Endothelial cell of umbilical vein (primary cell): Measurements from ENCODE around the gene ZBTB25. TPM values are rescaled to one million over a fixed set of nuclear protein-coding genes. Genes with fewer than 3 reads are reported as not detected.

ENCODE experiments used
- BruUV-seq: library from RNA; stranded (reverse); fragments of 400-500 nt; replicated peaks from 2 replicates; lab custom pipeline; 2021; lab: Mats Ljungman, UMichigan
- CTCF ChIA-PET: fragments of 300-600, 350-600 bp; sonication (Branson Sonifier 250); formaldehyde crosslinking; loops from one replicate; lab custom pipeline; 2021; ENCODE audit warnings: antibody characterized with exemption, inconsistent platforms; lab: Charles Lee
- POLR2A ChIA-PET: fragments of 300-600, 350-600 bp; sonication (Branson Sonifier 250); formaldehyde crosslinking; loops from one replicate; lab custom pipeline; 2021; ENCODE audit warnings: antibody characterized with exemption, inconsistent platforms; lab: Charles Lee
- DNase-seq: peaks from one replicate; pipeline ENCODE4 v3.0.0-alpha.2; 2011; ENCODE audit warnings: low read depth, low spot score
- FAIRE-seq: peaks from 2 replicates; lab custom pipeline; 2011; peaks lifted over from hg19 to GRCh38; lab: Jason Lieb, UNC
- H2AFZ ChIP-seq: 2 replicates; pipeline ENCODE4 v1.6.0; 2012; ENCODE audit warnings: low read depth, low read length, control low read depth, inconsistent platforms
- H3K27ac ChIP-seq: 2 replicates; pipeline ENCODE4 v1.5.1; 2011; ENCODE audit warnings: low read depth, mild to moderate bottlenecking, control low read depth, low read length, moderate library complexity; ENCODE audit not compliant: insufficient read depth
- H3K27me3 ChIP-seq, 2 experiments: 2 replicates each; pipeline versions ENCODE4 v1.6.0 to v1.6.1; 2011; ENCODE audit warnings: low read length in 2 of 2, mixed read lengths in 1 of 2; ENCODE audit not compliant: control insufficient read depth in 2 of 2, insufficient read depth in 2 of 2
- H3K36me3 ChIP-seq, 2 experiments: 2 replicates in 1 of 2; 3 replicates in 1 of 2; pipeline ENCODE4 v1.5.1; 2011; ENCODE audit warnings: low read length in 2 of 2, mild to moderate bottlenecking in 1 of 2, moderate library complexity in 1 of 2; ENCODE audit not compliant: control insufficient read depth in 2 of 2, insufficient read depth in 2 of 2; ENCODE audit errors: extremely low read depth in 1 of 2
- H3K4me1 ChIP-seq: 3 replicates; pipeline ENCODE4 v1.5.1; 2011; ENCODE audit warnings: mild to moderate bottlenecking, low read length; ENCODE audit not compliant: control insufficient read depth, insufficient read depth; ENCODE audit errors: extremely low read depth
- H3K4me2 ChIP-seq: 2 replicates; pipeline ENCODE4 v1.6.1; 2011; ENCODE audit warnings: low read length, control low read depth, mixed read lengths; ENCODE audit not compliant: insufficient read depth
- H3K4me3 ChIP-seq, 3 experiments: fragments of 200-600 bp in 1 of 3; sonication (generic), shearing (Covaris generic) in 1 of 3; replicated peaks in 1 of 3; 2 replicates each; pipeline ENCODE4 v1.5.1; 2011 to 2016; ENCODE audit warnings: control low read depth in 3 of 3, low read length in 3 of 3, mild to moderate bottlenecking in 2 of 3, inconsistent platforms in 1 of 3, low read depth in 1 of 3, moderate library complexity in 1 of 3; ENCODE audit not compliant: insufficient read depth in 1 of 3
- H3K79me2 ChIP-seq: 2 replicates; pipeline ENCODE4 v1.6.0; 2012; ENCODE audit warnings: low read length, inconsistent platforms; ENCODE audit not compliant: control insufficient read depth, insufficient read depth
- H3K9ac ChIP-seq: replicated peaks from 2 replicates; pipeline ENCODE3; 2011; ENCODE audit warnings: low read length, control low read depth; ENCODE audit not compliant: insufficient read depth; ENCODE audit errors: extremely low read depth
- H3K9me1 ChIP-seq: replicated peaks from 3 replicates; pipeline ENCODE4 v1.6.0; 2011; ENCODE audit warnings: mild to moderate bottlenecking, low read length; ENCODE audit not compliant: control insufficient read depth, insufficient read depth; ENCODE audit errors: extremely low read depth
- H3K9me3 ChIP-seq: replicated peaks from 2 replicates; pipeline ENCODE4 v1.5.1; 2012; ENCODE audit warnings: low read length, inconsistent platforms; ENCODE audit not compliant: control insufficient read depth, insufficient read depth
- H4K20me1 ChIP-seq: replicated peaks from 2 replicates; pipeline ENCODE3; 2011; ENCODE audit warnings: mild to moderate bottlenecking, low read length; ENCODE audit not compliant: control insufficient read depth, insufficient read depth; ENCODE audit errors: extremely low read depth
- EZH2 ChIP-seq: IDR thresholded peaks from 2 replicates; pipeline ENCODE4 v1.6.1; 2012; ENCODE audit warnings: borderline replicate concordance, low read depth, mild to moderate bottlenecking, moderate library complexity, low read length, inconsistent platforms; ENCODE audit not compliant: severe bottlenecking
- FOS ChIP-seq: IDR thresholded peaks from 2 replicates; pipeline ENCODE4 v1.6.1; 2011; ENCODE audit warnings: mild to moderate bottlenecking, low read length, moderate library complexity, borderline replicate concordance; ENCODE audit not compliant: insufficient read depth
- GATA2 ChIP-seq: IDR thresholded peaks from 2 replicates; pipeline ENCODE4 v1.7.0; 2011; ENCODE audit warnings: low read depth, mild to moderate bottlenecking, moderate library complexity, mixed read lengths, low read length; ENCODE audit not compliant: insufficient read length, insufficient read depth
- JUN ChIP-seq: IDR thresholded peaks from 2 replicates; pipeline ENCODE4 v1.6.1; 2011; ENCODE audit warnings: borderline replicate concordance, low read depth; ENCODE audit not compliant: insufficient read length, insufficient read depth
- MYC ChIP-seq: IDR thresholded peaks from one replicate; pipeline ENCODE4 v1.6.1; 2011; ENCODE audit warnings: mild to moderate bottlenecking, low read depth, low read length
- POLR2A ChIP-seq: IDR thresholded peaks from 2 replicates; pipeline ENCODE4 v1.6.1; 2012; ENCODE audit warnings: low read depth, mild to moderate bottlenecking, control low read depth, low read length
- POLR2AphosphoS5 ChIP-seq: IDR thresholded peaks from 2 replicates; pipeline ENCODE4 v1.6.1; 2012; ENCODE audit warnings: low read depth, mild to moderate bottlenecking, control low read depth, low read length, moderate library complexity; ENCODE audit not compliant: insufficient read depth
- dilution Hi-C: fragments of 300-500 bp; cut with MboI; formaldehyde crosslinking; loops from one replicate; pipeline ENCODE4 v1.15.0; 2019; ENCODE audit warnings: low sequenced_read_pairs; ENCODE audit not compliant: extremely low pct_ligation_motif_present
- intact Hi-C: fragments of 100-400 bp; cut with micrococcal nuclease; formaldehyde crosslinking; loops from one replicate; pipeline ENCODE4 v1.10.0; 2022
- polyA plus RNA-seq, 4 experiments: library from polyadenylated mRNA; depleted of rRNA in 3 of 4; stranded (reverse) in 3 of 4; unstranded in 1 of 4; fragments of >200 nt; gene quantifications; 2 replicates each; pipeline versions ENCODE4 v1.2.1 to v1.2.3, GENCODE V29; 2011 to 2012; ENCODE audit warnings: missing spikeins in 1 of 4
- total RNA-seq: library from RNA; stranded (reverse); gene quantifications from 2 replicates; pipeline ENCODE4 v1.2.3, GENCODE V29; 2021
- TF ChIP-seq, protein P1 (sequence below), 2 donors: IDR thresholded peaks; 1 replicate in 1 of 2; 2 replicates in 1 of 2; pipeline ENCODE4 v1.5.1; 2011; ENCODE audit warnings: low read length in 2 of 2, mild to moderate bottlenecking in 2 of 2, moderate library complexity in 2 of 2, control low read depth in 1 of 2, inconsistent platforms in 1 of 2, low read depth in 1 of 2; ENCODE audit not compliant: insufficient read depth in 1 of 2; ENCODE audit errors: extremely low read depth in 1 of 2
- TF ChIP-seq, protein P2 (sequence below): IDR thresholded peaks from 2 replicates; pipeline ENCODE4 v1.6.1; 2011; ENCODE audit not compliant: insufficient read depth, insufficient read length

ZBTB25 gene
- total and polyA plus RNA-seq, 2 donors (not counting 3 experiments of a cell fraction or from before 2014, with no cell fraction given) = 3.2 to 7.7 TPM

DNA sequence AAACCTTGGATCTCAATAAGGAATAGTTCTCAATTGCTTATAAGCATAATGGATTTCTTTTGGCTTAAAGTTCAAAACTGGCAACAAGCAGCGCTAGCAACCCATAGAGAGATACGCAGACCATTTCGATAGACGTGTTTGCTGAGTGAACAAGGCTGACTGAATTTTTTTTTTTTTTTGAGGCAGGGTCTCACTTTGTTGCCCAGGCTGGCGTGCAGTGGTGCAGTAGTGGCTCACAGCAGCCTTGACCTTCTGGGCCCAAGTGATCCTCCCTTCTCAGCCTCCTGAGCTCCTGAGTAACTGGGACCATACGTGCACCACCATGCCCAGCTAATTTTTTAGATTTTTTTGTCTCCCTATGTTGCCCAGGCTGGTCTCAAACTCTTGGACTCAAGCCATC lies 39.8 kb downstream of the ZBTB25 start:
- H2AFZ ChIP-seq = no peak overlapping the region
- intact Hi-C loops (no loop called here), dilution Hi-C loops (no loop called here)
- no TSS peak for BruUV-seq
- TF ChIP-seq POLR2A = no peak
- TF ChIP-seq, protein P1, sequence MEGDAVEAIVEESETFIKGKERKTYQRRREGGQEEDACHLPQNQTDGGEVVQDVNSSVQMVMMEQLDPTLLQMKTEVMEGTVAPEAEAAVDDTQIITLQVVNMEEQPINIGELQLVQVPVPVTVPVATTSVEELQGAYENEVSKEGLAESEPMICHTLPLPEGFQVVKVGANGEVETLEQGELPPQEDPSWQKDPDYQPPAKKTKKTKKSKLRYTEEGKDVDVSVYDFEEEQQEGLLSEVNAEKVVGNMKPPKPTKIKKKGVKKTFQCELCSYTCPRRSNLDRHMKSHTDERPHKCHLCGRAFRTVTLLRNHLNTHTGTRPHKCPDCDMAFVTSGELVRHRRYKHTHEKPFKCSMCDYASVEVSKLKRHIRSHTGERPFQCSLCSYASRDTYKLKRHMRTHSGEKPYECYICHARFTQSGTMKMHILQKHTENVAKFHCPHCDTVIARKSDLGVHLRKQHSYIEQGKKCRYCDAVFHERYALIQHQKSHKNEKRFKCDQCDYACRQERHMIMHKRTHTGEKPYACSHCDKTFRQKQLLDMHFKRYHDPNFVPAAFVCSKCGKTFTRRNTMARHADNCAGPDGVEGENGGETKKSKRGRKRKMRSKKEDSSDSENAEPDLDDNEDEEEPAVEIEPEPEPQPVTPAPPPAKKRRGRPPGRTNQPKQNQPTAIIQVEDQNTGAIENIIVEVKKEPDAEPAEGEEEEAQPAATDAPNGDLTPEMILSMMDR (IDR thresholded peaks at IDR 0.05; ENCODE audit: extremely low read depth in 1 of 2, insufficient read depth in 1 of 2, low read depth in 1 of 2, low read length in 2 of 2) = no peak
- TF ChIP-seq, protein P2, sequence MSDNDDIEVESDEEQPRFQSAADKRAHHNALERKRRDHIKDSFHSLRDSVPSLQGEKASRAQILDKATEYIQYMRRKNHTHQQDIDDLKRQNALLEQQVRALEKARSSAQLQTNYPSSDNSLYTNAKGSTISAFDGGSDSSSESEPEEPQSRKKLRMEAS = no peak
- no peak for TF ChIP-seq MYC
- TF ChIP-seq GATA2 = no peak
- no peak for TF ChIP-seq EZH2
- no peak for TF ChIP-seq JUN
- TF ChIP-seq POLR2AphosphoS5 = no peak
- TF ChIP-seq FOS = no peak
- no peaks in the 10 kb centered on the region for H3K27me3 ChIP-seq
- no peak overlapping the region for H3K4me2 ChIP-seq
- no peak overlapping the region for H3K27ac ChIP-seq
- DNase-seq (no peak), FAIRE-seq (no peak)
- H3K9ac ChIP-seq = no peak overlapping the region
- no peaks in the 10 kb centered on the region for H3K9me3 ChIP-seq
- H3K4me1 ChIP-seq = peaks cover 14% of the 10 kb centered on the region
- ChIA-PET CTCF (interaction anchor here (0.8 to 4.0 kb wide), 4 partner anchors 10 to 454 kb away, joined by 3 to 32 read pairs (median 8); no protein-coding TSS in a partner anchor), POLR2A (no interaction called here)
- no peaks in the 10 kb centered on the region for H3K9me1 ChIP-seq
- no peaks in the 10 kb centered on the region for H3K36me3 ChIP-seq
- no peaks in the 10 kb centered on the region for H4K20me1 ChIP-seq
- H3K4me3 ChIP-seq = no peak overlapping the region
- H3K79me2 ChIP-seq = no peaks in the 10 kb centered on the region
